Neural progenitor cell (in vitro differentiated cells): ENCODE results near the gene NAA40. TPM values are rescaled to one million over a fixed set of nuclear protein-coding genes. Genes with fewer than 3 reads are reported as not detected.

Experiments used
- DNase-seq: peaks from one replicate; pipeline ENCODE4 v3.0.0-alpha.2; 2016; ENCODE audit warnings: low spot score
- H2AFZ ChIP-seq: fragments of 200-600 bp; sonication (generic); replicated peaks from 2 replicates; pipeline ENCODE4 v1.6.1; 2016; ENCODE audit warnings: antibody characterized with exemption
- H3F3A ChIP-seq: fragments of 200-600 bp; sonication (generic); 2 replicates; pipeline ENCODE4 v1.6.1; 2016; ENCODE audit warnings: antibody characterized with exemption, low read depth
- H3K27ac ChIP-seq: fragments of 200-600 bp; sonication (generic); 2 replicates; pipeline ENCODE4 v1.5.1; 2016; ENCODE audit warnings: mild to moderate bottlenecking
- H3K27me3 ChIP-seq: fragments of 200-600 bp; sonication (generic); 2 replicates; pipeline ENCODE4 v1.6.1; 2016; ENCODE audit warnings: mild to moderate bottlenecking, moderate library complexity
- H3K36me3 ChIP-seq: fragments of 200-600 bp; sonication (generic); 2 replicates; pipeline ENCODE4 v1.5.1; 2016
- H3K4me1 ChIP-seq: fragments of 200-600 bp; sonication (generic); 2 replicates; pipeline ENCODE4 v1.6.1; 2016; ENCODE audit warnings: mixed run types
- H3K4me2 ChIP-seq: fragments of 200-600 bp; sonication (generic); 2 replicates; pipeline ENCODE4 v1.6.1; 2016
- H3K4me3 ChIP-seq: fragments of 200-600 bp; sonication (generic); 2 replicates; pipeline ENCODE4 v1.5.1; 2016
- H3K79me2 ChIP-seq: fragments of 200-600 bp; sonication (generic); 2 replicates; pipeline ENCODE4 v1.6.1; 2016; ENCODE audit warnings: low read depth
- H3K9ac ChIP-seq: fragments of 200-600 bp; sonication (generic); 2 replicates; pipeline ENCODE4 v1.6.1; 2016
- H3K9me3 ChIP-seq: fragments of 200-600 bp; sonication (generic); 2 replicates; pipeline ENCODE4 v1.5.1; 2016; ENCODE audit warnings: low read depth
- H4K20me1 ChIP-seq: fragments of 200-600 bp; sonication (generic); 2 replicates; pipeline ENCODE4 v1.6.1; 2016; ENCODE audit warnings: low read depth
- H3K27ac Mint-ChIP-seq: 3 replicates; pipeline ENCODE4 v1.8.0; 2021; ENCODE audit warnings: mixed read lengths
- H3K27me3 Mint-ChIP-seq: 2 replicates; pipeline ENCODE4 v1.8.0; 2022; ENCODE audit warnings: low read depth, mild to moderate bottlenecking, inconsistent platforms, moderate library complexity, mixed read lengths; ENCODE audit not compliant: insufficient read depth
- H3K36me3 Mint-ChIP-seq: 3 replicates; pipeline ENCODE4 v1.8.0; 2021; ENCODE audit warnings: mixed read lengths
- H3K4me1 Mint-ChIP-seq: 3 replicates; pipeline ENCODE4 v1.8.0; 2021; ENCODE audit warnings: mixed read lengths
- H3K4me3 Mint-ChIP-seq: 3 replicates; pipeline ENCODE4 v1.8.0; 2021; ENCODE audit warnings: mild to moderate bottlenecking, moderate library complexity, mixed read lengths
- H3K9me3 Mint-ChIP-seq: 3 replicates; pipeline ENCODE4 v1.8.0; 2020; ENCODE audit warnings: mixed read lengths
- EZH2 ChIP-seq: fragments of 200-600 bp; sonication (generic); IDR thresholded peaks from 2 replicates; pipeline ENCODE4 v1.6.1; 2017; ENCODE audit warnings: antibody characterized with exemption, mild to moderate bottlenecking, moderate library complexity
- EZH2phosphoT487 ChIP-seq: fragments of 200-600 bp; sonication (generic); IDR thresholded peaks from 2 replicates; pipeline ENCODE4 v1.6.1; 2017; ENCODE audit warnings: antibody characterized with exemption
- total RNA-seq: library from RNA; depleted of rRNA; stranded (reverse); fragments of >200 nt; gene quantifications from 2 replicates; pipeline ENCODE4 v1.2.3, GENCODE V29; 2015; ENCODE audit warnings: low replicate concordance
- TF ChIP-seq, protein P1 (sequence below): fragments of 200-600 bp; sonication (generic); IDR thresholded peaks from 2 replicates; pipeline ENCODE4 v1.5.1; 2017; ENCODE audit warnings: antibody characterized with exemption, mild to moderate bottlenecking

Gene NAA40
- total RNA-seq, 1 donor from 2014 or later, result 38.7 TPM

DNA sequence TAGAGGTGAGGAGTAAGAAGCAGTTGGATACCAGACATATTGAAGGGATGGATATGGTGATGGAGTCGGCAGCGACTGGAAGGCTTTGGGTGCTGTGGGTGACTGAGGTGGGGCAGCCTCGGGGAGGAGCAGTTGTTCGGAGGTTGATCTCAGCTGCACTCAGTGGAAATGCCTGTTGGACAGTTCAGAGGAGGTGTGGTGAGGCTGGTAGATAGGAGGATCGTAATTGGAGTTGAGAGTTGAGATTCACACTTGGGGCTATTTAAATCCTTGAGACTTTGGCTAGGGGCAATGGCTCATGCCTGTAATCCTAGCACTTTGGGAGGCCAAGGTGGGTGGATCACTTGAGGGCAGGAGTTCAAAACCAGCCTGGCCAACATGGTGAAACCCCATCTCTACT is 54.3 kb downstream of the NAA40 start:
- no peak for DNase-seq
- Histone ChIP-seq H2AFZ (no peak overlapping the region), H3K79me2 (peaks cover 44% of the 10 kb centered on the region), H3K4me2 (no peak overlapping the region), H3F3A (peaks cover 10% of the 10 kb centered on the region), H3K4me1 (peaks cover 2% of the 10 kb centered on the region), H3K36me3 (no peaks in the 10 kb centered on the region), H3K27me3 (no peaks in the 10 kb centered on the region), H3K4me3 (no peak overlapping the region), H3K9ac (no peak overlapping the region), H3K27ac (no peak overlapping the region), H4K20me1 (peaks cover 82% of the 10 kb centered on the region), H3K9me3 (no peaks in the 10 kb centered on the region)
- no peak overlapping the region for H3K4me3 Mint-ChIP-seq
- no peaks in the 10 kb centered on the region for H3K9me3 Mint-ChIP-seq
- TF ChIP-seq EZH2phosphoT487, result no peak
- TF ChIP-seq EZH2, result no peak
- TF ChIP-seq, protein P1, sequence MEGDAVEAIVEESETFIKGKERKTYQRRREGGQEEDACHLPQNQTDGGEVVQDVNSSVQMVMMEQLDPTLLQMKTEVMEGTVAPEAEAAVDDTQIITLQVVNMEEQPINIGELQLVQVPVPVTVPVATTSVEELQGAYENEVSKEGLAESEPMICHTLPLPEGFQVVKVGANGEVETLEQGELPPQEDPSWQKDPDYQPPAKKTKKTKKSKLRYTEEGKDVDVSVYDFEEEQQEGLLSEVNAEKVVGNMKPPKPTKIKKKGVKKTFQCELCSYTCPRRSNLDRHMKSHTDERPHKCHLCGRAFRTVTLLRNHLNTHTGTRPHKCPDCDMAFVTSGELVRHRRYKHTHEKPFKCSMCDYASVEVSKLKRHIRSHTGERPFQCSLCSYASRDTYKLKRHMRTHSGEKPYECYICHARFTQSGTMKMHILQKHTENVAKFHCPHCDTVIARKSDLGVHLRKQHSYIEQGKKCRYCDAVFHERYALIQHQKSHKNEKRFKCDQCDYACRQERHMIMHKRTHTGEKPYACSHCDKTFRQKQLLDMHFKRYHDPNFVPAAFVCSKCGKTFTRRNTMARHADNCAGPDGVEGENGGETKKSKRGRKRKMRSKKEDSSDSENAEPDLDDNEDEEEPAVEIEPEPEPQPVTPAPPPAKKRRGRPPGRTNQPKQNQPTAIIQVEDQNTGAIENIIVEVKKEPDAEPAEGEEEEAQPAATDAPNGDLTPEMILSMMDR, result no peak
- no peak overlapping the region for H3K27ac Mint-ChIP-seq
- peaks cover 10% of the 10 kb centered on the region for H3K4me1 Mint-ChIP-seq
- peaks cover 41% of the 10 kb centered on the region for H3K36me3 Mint-ChIP-seq
- H3K27me3 Mint-ChIP-seq, result peaks cover 10% of the 10 kb centered on the region

DNA sequence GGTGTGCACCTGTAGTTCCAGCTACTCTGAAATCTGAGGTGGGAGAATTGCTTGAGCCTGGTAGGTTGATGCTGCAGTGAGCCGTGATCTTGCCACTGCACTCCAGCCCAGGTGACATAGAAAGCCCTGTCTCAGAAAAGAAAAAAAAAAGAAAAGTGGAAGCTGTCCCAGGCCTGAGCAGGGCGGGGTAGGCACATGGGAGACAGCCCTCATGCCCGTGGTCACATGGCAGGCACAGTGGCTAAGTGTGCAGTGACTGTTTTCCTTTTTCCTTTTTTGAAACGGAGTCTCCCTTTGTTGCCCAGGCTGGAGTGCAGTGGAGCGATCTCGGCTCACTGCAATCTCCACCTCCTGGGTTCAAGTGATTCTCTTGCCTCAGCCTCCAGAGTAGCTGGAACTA is 55.2 kb downstream of the NAA40 start:
- Histone ChIP-seq H3K9me3 (no peaks in the 10 kb centered on the region), H2AFZ (no peak overlapping the region), H3K27me3 (peaks cover 3% of the 10 kb centered on the region), H3K4me3 (no peak overlapping the region), H3F3A (peaks cover 17% of the 10 kb centered on the region), H3K36me3 (no peaks in the 10 kb centered on the region), H4K20me1 (peaks cover 82% of the 10 kb centered on the region), H3K4me2 (no peak overlapping the region), H3K4me1 (peaks cover 11% of the 10 kb centered on the region), H3K79me2 (peaks cover 35% of the 10 kb centered on the region), H3K9ac (no peak overlapping the region), H3K27ac (no peak overlapping the region)
- Mint-ChIP-seq H3K4me1 (peaks cover 9% of the 10 kb centered on the region), H3K27me3 (peaks cover 8% of the 10 kb centered on the region), H3K36me3 (peaks cover 39% of the 10 kb centered on the region), H3K9me3 (no peaks in the 10 kb centered on the region), H3K27ac (no peak overlapping the region), H3K4me3 (no peak overlapping the region)
- TF ChIP-seq EZH2phosphoT487 (no peak), EZH2 (no peak)
- TF ChIP-seq, protein P1, result no peak
- DNase-seq, result no peak

DNA sequence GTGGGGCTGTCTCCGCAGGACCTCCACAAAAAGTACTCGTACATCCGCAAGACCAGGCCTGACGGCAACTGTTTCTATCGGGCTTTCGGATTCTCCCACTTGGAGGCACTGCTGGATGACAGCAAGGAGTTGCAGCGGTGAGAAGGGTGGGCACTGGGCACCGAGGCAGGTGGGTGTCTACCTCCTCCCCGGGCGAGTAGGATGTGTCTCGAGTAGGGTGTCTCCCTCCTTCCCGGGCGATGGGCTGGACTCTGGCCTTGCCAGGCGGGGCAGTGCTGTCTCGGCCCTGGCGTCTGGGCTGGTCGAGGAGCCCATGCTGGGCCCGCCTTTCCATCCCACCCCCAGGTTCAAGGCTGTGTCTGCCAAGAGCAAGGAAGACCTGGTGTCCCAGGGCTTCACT is 57.7 kb downstream of the NAA40 start:
- H3K4me1 ChIP-seq, result peaks cover 23% of the 10 kb centered on the region
- no peaks in the 10 kb centered on the region for H3K36me3 ChIP-seq
- peaks cover 28% of the 10 kb centered on the region for H3K27me3 ChIP-seq
- no peaks in the 10 kb centered on the region for H3K9me3 Mint-ChIP-seq
- no peak for DNase-seq
- H3K79me2 ChIP-seq, result peaks cover 14% of the 10 kb centered on the region
- H2AFZ ChIP-seq, result no peak overlapping the region
- peaks cover 27% of the 10 kb centered on the region for H3K36me3 Mint-ChIP-seq
- H3K27ac Mint-ChIP-seq, result no peak overlapping the region
- H3K4me2 ChIP-seq, result no peak overlapping the region
- peaks cover 40% of the 10 kb centered on the region for H3F3A ChIP-seq
- H3K9me3 ChIP-seq, result no peaks in the 10 kb centered on the region
- no peak overlapping the region for H3K4me3 Mint-ChIP-seq
- H3K27ac ChIP-seq, result no peak overlapping the region
- H4K20me1 ChIP-seq, result peaks cover 85% of the 10 kb centered on the region
- no peak overlapping the region for H3K9ac ChIP-seq
- H3K4me3 ChIP-seq, result no peak overlapping the region
- H3K27me3 Mint-ChIP-seq, result peaks cover 10% of the 10 kb centered on the region
- peaks cover 7% of the 10 kb centered on the region for H3K4me1 Mint-ChIP-seq
- no peak for TF ChIP-seq EZH2
- TF ChIP-seq EZH2phosphoT487, result no peak
- TF ChIP-seq, protein P1, result no peak
